Occipital lobe (tissue), 2 donors: ENCODE data around the gene TAF13. TPM values are rescaled to one million over a fixed set of nuclear protein-coding genes. Genes with fewer than 3 reads are reported as not detected.
"Not testable (repeated sequence)": the region's sequence is repeated elsewhere in the genome, so short reads cannot be mapped to it uniquely, and the experiment has no call there.

Source experiments
- DNase-seq: peaks from one replicate; lab custom pipeline; 2025; lab: John Stamatoyannopoulos, UW
- total RNA-seq: library from RNA; depleted of rRNA; stranded (reverse); fragments of >200 nt; gene quantifications from one replicate; pipeline ENCODE4 v1.2.3, GENCODE V29; 2014

TAF13 gene
- total RNA-seq, 1 donor from 2014 or later, result 53.5 TPM

DNA sequence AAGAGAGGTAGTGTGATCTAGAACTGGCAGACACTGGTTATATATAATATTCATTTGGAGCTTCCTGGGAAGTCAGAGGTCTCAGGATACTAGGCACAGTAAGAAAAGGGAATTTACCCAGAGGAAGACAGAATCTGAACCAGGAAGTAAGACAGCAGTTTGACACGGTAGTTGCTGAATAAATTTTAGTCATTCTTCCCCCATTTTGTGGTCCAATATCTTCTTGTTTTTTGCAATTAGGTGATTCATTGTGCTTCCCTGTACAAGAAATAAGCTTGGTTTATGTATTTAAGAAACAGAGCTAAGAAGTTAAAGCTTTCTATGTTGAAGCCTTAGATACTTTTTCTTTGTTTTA lies 16.0 kb upstream of the TAF13 start:
- DNase-seq, result no peak

DNA sequence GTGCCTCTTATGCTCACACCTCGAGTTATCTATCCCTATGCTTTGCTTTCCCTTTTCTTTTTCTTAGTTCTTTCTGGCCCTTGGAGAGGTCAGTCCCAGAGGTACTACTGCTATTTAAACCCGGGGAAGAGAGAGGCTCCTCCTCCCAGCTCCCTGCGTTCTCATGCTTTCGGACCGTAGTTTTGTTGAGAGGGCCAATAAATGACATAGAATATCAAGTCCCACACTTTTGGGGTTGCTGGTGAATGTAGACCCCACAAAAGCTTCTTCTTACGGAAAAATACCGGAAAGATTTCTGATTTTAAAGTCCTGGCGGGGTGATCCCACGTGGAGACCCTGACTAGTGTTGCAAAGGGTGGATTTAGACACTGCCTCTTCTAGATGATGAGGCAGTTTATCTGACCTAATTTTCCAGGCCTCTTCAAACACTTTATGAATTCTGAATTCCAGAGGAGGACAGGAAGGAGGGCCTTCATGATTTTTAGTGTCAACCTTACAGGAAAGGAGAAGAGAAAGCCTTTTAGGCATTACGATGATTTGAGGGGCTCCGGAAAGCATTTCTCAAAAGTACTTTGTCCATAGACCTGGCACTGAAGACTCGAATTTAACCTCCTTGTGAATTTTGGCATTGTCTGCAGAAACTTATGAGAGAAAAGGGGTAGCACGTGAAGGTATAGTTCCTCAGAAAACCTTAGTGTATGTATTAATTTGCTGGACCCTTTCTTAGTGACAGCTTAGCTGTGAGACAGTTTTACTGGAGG lies 15.5 kb upstream of the TAF13 start:
- no peak for DNase-seq

DNA sequence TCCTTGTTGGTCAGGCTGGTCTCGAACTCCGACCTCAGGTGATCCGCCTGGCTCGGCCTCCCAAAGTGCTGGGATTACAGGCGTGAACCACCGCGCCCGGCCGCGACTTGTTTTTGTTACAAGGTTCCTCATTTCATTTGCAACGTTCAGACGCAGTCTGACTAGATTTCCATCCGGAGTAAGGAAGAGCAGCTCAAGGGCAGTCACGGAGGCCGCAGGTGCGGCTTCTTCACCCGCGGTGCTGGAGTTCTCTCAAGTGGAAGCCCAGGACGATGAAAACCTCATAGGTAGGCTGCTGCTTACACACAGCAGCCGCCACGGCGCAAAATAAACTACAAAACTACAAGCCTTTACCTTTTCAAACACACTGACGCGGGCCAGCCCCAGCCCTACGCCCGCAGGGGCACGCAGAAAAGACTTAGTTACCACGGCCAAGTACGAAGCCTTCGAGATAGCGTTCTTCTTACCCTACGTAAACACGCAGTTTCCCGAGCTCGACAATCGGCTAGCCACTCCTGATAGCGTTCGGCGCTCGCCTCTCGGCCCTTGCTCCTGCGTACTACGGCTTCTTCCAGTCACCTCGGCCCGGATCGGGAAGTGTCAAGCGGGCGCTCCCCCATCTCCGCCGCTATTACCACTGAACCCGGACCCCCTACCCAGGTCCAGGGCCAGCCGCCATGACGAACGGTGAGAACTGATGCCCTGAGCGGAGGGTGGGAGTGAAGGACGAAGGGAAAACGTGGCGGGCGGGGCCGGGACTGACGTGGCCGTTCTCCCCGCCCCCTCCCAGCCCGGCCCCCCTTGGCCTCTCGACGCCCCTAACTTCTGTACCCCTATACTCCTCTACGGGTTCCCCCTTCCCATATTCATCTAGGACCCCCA lies 14.6 kb upstream of the TAF13 start, which contains the start of gene TMEM167B:
TMEM167B (plus strand) TSS at position 569 of the 882 bp plus-strand sequence; CDS start at position 678, 109 bp downstream.
- DNase-seq, result peak; percentile 88

DNA sequence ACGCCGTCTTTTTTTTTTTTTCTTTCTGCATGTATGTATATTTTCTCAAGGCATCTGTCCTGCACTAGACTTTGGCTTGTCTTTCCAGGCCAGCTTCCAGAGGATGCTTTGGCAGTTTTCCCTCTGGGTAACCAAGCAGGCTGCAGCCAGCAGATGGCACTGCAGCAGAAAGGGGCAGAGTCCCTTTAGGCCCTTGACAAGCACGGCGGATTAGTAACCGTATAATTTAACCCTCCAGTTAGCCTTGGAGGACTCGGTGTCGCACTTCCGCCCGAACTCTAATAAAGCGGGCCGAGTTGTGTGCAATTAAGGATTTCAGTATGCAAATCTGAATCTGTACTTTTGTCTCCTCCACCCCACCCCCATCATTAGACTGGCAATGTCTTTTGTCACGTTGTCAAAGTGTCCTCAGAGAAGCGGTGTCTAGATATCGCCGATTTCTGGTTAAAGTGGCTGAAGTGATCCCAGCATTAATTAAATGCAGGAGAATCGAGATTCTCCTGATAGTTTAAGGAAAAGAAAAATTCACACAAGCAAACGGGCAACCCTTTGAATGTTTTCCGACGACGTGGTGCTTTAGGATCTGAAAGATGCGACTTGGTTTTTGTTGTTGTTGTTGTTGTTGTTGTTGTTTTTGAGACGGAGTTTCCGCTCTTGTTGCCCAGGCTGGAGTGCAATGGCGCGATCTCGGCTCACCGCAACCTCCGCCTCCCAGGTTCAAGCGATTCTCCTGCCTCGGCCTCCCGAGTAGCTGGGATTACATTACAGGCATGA lies 13.6 kb upstream of the TAF13 start:
- peak; percentile 79 for DNase-seq

DNA sequence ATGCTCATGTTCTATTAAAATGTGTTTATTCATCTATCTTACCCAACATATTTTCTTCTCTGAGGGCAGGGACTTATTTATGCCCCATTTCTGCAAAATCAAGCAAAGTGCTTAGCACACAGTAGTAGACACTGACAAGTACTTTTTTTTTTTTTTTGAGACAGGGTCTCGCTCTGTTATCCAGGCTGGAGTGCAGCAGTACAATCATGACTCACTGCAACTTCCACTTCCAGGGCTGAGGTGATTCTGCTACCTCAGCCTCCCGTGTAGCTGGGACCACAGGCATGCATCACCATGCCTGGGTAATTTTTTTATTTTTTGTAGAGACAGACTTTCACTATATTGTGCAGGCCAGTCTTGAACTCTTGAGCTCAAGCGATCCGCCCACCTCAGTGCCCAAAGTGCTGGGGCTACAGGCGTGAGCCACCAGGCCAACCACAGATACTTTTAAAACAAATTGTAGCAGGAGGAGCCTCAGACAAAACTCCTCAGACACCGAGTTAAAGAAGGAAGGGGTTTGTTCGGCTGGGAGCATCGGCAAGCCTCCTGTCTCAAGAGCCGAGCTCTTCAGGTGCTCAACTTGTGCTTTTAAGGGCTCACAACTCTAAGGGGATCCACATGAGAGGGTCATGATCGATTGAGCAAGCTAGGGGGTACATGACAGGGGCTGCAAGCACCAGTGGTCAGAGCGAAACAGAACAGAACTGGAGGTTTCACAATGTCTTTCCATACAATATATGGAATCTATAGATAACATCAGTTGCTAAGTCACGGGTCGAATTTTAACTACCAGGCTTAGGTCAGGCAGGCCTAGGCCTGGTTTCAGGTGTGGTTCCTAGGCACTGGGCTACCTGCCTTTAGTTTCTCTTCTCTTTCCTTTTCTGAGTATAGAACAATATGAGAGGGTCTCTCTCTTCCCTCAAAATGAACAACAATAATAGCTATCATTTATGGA lies 9.0 kb upstream of the TAF13 start:
- no peak for DNase-seq

DNA sequence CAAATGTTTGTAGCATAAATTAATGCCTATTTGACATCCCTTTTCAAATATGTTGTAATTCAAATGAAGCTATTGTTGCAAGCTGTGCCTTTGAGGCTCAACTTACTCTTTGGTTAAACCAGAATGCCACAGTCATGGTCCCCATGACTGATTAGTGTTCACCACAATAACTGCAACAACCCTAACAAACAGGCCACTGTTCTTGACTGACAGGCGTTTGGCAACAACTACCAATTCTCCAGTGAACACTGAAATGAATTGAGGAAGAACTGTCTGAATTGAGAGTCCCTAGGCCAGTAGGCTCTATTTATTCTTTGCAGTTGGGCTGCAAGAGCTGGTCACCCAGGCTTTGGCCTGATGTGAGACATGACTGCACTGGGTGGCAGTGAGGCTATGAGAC lies 8.1 kb upstream of the TAF13 start:
- peak; percentile 57 for DNase-seq

DNA sequence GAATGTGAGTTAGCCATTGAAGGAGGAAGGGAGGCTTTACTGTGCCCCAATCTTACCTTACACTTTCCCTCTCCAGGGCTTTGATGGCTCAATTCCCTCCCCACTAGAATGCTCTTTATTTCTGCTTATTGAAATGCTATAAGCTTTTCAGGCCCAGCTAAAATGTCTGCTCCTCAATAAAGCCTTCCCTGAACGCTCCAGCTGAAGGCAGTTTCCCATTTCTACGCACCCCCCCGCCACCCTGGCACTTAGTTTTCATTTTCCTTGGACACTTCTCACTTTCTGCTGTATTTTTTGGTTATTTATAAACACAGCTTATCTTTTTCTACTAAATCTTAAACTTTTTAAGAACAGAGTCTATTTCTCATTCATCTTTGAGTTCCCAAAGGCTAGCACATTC lies 7.7 kb upstream of the TAF13 start:
- no peak for DNase-seq

DNA sequence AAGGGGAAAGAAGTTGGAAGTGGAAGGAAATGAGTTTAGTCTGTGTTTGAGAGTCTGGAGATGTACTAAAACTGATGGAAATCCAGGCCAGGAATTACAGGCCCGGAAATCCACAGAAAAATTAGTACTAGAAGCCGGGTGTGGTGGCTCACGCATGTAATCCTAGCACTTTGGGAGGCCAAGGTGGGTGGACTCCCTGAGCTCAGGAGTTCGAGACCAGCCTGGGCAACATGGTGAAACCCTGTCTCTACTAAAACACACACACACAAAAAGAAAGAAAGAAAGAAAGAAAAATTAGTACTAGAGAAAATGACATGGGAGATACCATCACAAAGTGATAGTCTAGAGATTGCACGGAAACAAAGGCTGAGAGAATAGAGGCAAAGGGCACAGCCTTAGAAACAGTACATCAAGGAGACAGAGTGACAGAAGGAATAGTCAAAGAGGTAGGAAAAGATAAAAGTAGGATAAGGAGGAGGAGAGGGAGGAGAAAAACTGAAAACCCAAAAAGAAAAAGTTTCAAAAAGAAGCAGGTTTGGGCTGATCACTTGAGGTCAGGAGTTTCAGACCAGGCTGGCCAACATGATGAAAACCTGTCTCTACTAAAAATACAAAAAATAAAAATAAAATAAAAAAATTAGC lies 4.8 kb upstream of the TAF13 start:
- no peak for DNase-seq

DNA sequence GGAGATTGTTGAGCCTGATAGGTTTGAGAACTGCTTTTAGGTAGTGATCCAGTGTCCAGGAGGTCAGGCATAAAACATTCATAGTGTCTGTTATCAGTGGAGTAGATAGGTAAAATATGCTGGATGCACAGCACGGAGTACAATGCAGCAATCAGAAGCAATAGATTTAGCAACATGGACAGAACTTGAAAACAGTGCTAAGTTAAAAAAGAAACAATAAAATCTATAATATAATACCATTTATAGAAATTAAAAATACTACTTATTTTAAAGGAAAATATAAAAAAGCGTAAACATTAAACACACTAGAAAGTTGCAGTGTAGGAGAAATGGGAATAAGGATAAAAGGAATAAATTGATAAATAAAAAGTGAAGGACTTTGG lies 3.4 kb upstream of the TAF13 start:
- DNase-seq, result no peak

DNA sequence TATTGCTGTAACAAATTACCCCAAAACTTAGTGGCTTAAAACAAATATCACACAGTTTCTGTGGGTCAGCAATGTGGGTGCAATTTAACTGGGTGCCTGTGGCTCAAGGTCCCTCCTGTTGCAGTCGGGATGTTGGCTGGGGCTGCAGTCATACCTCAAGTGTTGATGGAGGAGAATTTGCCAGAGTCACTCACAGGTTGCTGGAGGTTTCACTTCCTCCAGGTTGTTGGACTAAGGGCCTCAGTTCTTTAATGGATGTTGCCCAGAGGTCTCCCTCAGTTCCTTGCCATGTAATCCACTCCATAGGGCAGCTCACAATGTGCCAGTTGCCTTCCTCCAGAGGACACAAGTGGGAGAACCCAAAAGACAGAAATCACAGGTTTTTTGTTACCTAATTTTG lies 2.5 kb upstream of the TAF13 start:
- DNase-seq, result no peak

DNA sequence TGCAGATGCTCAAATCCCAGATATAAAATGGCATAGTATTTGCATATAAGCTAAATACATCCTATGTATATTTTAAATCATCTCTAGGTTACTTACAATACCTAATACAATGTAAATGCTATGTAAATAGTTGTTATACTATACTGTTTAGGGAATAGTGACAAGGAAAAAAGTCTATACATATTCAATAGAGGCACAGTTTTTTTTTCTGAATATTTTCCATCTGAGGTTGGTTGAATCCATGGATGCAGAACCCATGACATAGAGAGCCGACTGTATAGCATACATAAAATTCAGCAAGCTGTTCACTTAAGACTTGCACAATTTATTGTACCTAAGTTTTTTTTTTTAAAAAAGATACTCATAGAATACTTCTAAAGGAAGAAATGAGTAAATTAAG lies 6.5 kb downstream of the TAF13 start:
- no peak for DNase-seq

DNA sequence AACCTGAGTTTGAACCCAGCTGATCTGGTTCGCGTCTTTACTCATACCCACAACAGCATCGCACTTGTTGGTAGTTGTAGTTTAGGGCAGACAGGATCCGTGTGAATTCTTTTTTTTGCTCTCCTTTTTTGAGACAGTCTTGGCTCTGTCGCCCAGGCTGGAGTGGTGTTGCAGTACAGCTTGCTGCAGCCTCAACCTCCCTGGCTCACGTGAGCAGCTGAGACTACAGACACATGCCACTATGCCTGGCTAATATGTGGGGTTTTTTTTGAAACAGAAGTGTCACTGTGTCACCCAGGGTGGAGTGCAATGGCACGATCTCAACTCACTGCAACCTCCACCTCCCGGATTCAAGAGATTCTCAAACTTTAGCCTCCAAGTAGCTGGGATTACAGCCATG lies 7.9 kb downstream of the TAF13 start:
- no peak for DNase-seq

DNA sequence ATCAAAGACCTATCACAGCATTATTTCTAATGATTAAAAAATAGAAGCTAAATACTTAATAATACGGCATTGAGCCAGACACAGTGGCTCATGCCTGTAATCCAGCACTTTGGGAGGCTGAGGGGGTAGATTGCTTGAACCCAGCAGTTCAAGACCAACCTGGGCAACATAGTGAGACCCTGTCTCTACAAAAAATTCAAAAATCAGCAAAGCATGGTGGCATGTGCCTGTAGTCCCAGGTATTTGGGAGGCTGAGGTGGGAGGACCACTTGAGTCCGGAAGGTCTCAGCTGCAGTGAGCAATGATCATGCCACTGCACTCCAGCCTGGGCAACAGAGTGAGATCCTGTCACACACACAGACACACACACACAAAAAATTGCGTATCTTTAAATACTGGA lies 10.7 kb downstream of the TAF13 start:
- DNase-seq, result no peak

DNA sequence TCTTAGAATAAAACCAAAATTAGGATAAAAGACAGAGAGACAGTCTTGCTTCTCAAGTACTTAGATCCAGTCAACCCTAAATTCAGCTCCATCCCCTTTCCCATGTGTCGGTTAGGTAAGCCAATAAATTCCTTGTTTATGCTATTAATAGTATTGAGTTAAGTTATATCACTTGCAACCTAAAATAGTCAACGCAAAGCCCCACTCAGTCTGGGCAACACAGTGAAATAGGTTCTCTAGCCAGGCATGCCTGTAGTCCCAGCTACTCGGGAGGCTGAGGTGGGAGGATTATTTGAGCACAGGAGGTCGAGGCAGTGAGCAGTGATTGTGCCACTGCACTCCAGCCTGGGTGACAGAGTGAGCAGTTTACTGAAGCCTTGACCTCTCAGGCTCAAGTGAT lies 14.6 kb downstream of the TAF13 start:
- DNase-seq, result no peak

DNA sequence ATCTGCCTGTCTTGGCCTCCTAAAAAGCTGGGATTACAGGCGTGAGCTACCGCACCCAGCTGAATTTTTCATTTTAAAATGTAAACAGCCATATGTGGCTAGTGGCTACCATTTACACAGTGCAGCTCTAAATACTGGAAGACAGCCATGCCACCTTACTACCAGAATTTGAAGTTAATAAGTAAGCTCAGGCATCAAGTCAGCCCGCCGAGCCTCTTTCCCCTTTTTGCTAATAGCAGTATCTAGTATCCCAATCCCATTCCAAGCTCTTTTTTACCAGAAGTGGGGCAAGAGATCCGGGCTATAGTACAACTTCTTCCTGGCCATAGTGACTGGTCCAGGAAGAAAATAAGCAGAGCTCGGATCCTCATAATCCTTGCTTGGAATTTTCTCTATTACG lies 15.1 kb downstream of the TAF13 start:
- DNase-seq, result no peak

DNA sequence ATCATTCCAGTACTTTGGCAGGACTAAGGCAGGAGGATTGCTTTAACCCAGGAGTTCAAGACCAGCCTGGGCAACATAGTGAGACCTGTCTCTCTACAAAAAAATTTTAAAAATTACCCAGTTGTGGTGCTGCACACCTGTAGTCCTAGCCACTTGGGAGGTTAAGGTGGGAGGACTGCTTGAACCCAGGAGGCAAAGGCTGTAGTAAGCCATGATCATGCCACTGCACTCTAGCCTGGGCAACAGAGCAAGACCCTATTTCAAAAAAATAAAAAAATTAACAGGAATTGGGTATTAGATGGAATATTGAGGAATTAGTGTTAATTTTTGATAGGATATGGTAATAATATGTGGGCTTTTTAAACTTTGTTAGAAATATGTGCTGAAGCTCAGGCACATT lies 16.8 kb downstream of the TAF13 start:
- DNase-seq, result no peak

DNA sequence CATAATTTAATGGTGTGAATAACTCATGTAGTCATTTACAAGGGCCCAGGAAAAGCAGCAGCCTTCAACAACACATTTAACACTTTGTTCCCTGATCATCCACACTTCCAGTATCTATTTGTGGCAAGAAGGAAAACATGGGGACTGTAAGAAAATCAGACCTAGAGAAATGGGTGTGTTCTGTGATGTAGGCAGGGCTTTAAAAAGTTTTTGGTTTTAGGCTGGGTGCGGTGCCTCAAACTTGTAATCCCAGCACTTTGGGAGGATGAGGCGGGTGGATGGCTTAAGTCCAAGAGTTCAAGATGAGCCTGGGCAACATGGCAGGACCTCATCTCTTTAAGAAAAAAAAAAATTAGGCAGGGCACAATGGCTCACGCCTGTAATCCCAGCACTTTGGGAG lies 19.7 kb downstream of the TAF13 start:
- DNase-seq, result no peak

DNA sequence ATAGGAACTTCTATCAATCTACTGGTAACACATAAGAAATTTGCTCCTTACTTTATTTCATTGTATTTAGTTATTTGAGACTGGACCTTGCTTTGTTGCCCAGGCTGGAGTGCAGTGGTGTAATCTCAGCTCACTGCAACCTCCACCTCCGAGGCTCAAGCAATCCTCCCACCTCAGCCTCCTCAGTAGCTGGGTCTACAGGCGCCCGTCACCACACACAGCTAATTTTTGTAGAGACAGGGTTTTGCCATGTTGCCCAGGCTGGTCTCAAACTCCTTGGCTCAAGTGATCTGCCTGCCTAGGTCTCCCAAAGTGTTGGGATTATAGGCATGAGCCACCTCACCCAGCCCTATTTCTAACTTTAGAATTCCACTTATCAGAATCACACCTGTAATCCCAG lies 23.7 kb downstream of the TAF13 start:
- not testable (repeated sequence) for DNase-seq

DNA sequence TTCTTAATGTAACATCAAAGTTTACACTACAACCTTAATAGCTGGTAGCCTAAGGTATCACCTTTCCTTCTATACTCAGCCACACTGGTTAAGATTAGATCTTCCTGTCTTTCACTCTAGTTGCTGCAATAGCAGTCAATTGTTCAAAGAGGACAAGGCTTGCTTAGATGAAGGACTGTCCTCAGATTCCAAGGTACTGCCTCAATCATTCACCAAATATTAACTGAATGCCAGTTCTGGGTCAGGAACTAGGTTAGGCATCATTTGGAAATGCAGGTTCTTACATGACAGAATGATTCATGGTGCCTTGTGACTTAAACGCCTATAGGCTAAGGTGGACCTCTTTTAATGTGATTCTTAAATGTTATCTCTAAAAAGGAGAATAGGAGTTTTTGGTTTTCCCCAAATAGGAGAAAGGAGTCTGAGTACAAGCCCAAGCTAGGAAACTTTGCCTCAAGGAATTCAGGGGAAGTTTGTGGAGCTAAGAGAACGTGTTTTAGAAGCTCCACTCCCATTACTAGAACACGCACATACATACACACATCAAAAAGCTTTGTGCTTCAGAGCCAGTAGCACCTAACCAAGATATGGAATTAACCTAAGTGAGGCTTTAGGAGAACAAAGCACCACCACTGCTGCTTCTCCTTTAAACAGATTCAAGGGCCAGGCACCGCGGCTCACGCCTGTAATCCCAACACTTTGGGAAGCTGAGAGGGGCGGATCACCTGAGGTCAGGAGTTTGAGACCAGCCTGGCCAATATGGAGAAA lies 25.4 kb downstream of the TAF13 start:
- no peak for DNase-seq

DNA sequence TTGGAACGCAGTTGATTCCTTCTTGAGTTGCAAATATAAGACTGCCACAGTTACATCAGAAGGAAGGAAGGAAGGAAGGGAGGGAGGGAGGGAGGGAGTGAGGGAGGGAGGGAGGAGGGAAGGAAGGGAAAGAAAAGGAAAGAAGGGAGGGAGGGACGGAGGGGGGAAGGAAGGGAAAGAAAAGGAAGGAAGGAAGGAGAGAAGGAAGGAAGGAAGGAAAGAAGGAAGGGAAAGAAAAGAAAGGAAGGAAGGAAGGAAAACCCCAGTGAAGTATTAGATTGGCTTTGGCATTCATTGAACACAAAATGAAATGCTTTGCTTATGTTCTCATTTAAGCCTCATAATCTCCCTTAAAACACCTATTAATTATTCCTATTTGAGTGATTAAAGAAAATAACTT lies 27.5 kb downstream of the TAF13 start:
- DNase-seq, result no peak
